Measurements from ENCODE around the gene ADAMTS19. TPM values are rescaled to one million over a fixed set of nuclear protein-coding genes. Genes with fewer than 3 reads are reported as not detected.

ADAMTS19 gene
- total and polyA plus RNA-seq, 4 donors, result 0.02 to 7.8 (median 0.18) TPM

- no peak for ATAC-seq (ENCODE audit: insufficient read depth, low FRiP score)
Observed at GRCh38 chr5:129445379-129445778, 14.7 kb upstream of the ADAMTS19 start.

GRCh38 chr5:129447968-129448367, 12.1 kb upstream of the ADAMTS19 start:
- no peak for DNase-seq
- no peak overlapping the region for H3K4me3 ChIP-seq
- no peak overlapping the region for H3K27ac ChIP-seq (ENCODE audit: low read depth in 1 of 2, low read length in 1 of 2)
- no peaks in the 10 kb centered on the region for H3K4me1 ChIP-seq (ENCODE audit: control insufficient read depth in 5 of 5, insufficient read depth in 5 of 5, low read length in 5 of 5)
- no peak overlapping the region for H3K9ac ChIP-seq (ENCODE audit: insufficient read depth in 1 of 2, low read length in 2 of 2)
- no peak for ATAC-seq (ENCODE audit: insufficient read depth, low FRiP score)
- no peak for TF ChIP-seq CTCF (IDR thresholded peaks at IDR 0.05; ENCODE audit: control extremely low read depth, extremely low read depth)
- H3K36me3 ChIP-seq (ENCODE audit: control insufficient read depth in 4 of 4, insufficient read depth in 4 of 4, low read length in 4 of 4), result no peaks in the 10 kb centered on the region
- 93 to 94% methylated on average over 2 of the region's 2 CpGs for WGBS, 2 donors
- no peaks in the 10 kb centered on the region for H3K9me3 ChIP-seq (ENCODE audit: control insufficient read depth in 4 of 4, insufficient read depth in 3 of 4, low read length in 3 of 4)
- H3K27me3 ChIP-seq (ENCODE audit: control insufficient read depth in 3 of 3, insufficient read depth in 3 of 3, low read length in 2 of 3), result no peaks in the 10 kb centered on the region

More at GRCh38 chr5:129445379-129445778, 14.7 kb upstream of the ADAMTS19 start:
- no peak overlapping the region for H3K9ac ChIP-seq (ENCODE audit: insufficient read depth in 1 of 2, low read length in 2 of 2)
- H3K27ac ChIP-seq (ENCODE audit: low read depth in 1 of 2, low read length in 1 of 2), result no peak overlapping the region
- 90 to 91% methylated on average over 2 of the region's 2 CpGs for WGBS, 2 donors
- no peak for TF ChIP-seq CTCF (IDR thresholded peaks at IDR 0.05; ENCODE audit: control extremely low read depth, extremely low read depth)
- no peak for DNase-seq
- no peaks in the 10 kb centered on the region for H3K27me3 ChIP-seq (ENCODE audit: control insufficient read depth in 3 of 3, insufficient read depth in 3 of 3, low read length in 2 of 3)
- H3K4me1 ChIP-seq (ENCODE audit: control insufficient read depth in 5 of 5, insufficient read depth in 5 of 5, low read length in 5 of 5), result no peaks in the 10 kb centered on the region
- no peaks in the 10 kb centered on the region for H3K36me3 ChIP-seq (ENCODE audit: control insufficient read depth in 4 of 4, insufficient read depth in 4 of 4, low read length in 4 of 4)
- no peak overlapping the region for H3K4me3 ChIP-seq
- H3K9me3 ChIP-seq (ENCODE audit: control insufficient read depth in 4 of 4, insufficient read depth in 3 of 4, low read length in 3 of 4), result no peaks in the 10 kb centered on the region

- DNase-seq, result no peak
Observed at GRCh38 chr5:129448654-129449053, 11.4 kb upstream of the ADAMTS19 start.

More at GRCh38 chr5:129448654-129449053, 11.4 kb upstream of the ADAMTS19 start:
- Histone ChIP-seq H3K4me1 (ENCODE audit: control insufficient read depth in 5 of 5, insufficient read depth in 5 of 5, low read length in 5 of 5) (no peaks in the 10 kb centered on the region), H3K9ac (ENCODE audit: insufficient read depth in 1 of 2, low read length in 2 of 2) (no peak overlapping the region), H3K27ac (ENCODE audit: low read depth in 1 of 2, low read length in 1 of 2) (no peak overlapping the region), H3K9me3 (ENCODE audit: control insufficient read depth in 4 of 4, insufficient read depth in 3 of 4, low read length in 3 of 4) (no peaks in the 10 kb centered on the region), H3K36me3 (ENCODE audit: control insufficient read depth in 4 of 4, insufficient read depth in 4 of 4, low read length in 4 of 4) (no peaks in the 10 kb centered on the region), H3K4me3 (no peak overlapping the region), H3K27me3 (ENCODE audit: control insufficient read depth in 3 of 3, insufficient read depth in 3 of 3, low read length in 2 of 3) (no peaks in the 10 kb centered on the region)
- no peak for ATAC-seq (ENCODE audit: insufficient read depth, low FRiP score)
- 85 to 86% methylated on average over 4 of the region's 4 CpGs for WGBS, 2 donors
- TF ChIP-seq CTCF (IDR thresholded peaks at IDR 0.05; ENCODE audit: control extremely low read depth, extremely low read depth), result no peak

All from lung (tissue), 12 donors.